ENCODE results near the gene ASB18. TPM values are rescaled to one million over a fixed set of nuclear protein-coding genes. Genes with fewer than 3 reads are reported as not detected.

The ASB18 gene
- total RNA-seq, 1 experiment from 2014 or later = not detected

DNA sequence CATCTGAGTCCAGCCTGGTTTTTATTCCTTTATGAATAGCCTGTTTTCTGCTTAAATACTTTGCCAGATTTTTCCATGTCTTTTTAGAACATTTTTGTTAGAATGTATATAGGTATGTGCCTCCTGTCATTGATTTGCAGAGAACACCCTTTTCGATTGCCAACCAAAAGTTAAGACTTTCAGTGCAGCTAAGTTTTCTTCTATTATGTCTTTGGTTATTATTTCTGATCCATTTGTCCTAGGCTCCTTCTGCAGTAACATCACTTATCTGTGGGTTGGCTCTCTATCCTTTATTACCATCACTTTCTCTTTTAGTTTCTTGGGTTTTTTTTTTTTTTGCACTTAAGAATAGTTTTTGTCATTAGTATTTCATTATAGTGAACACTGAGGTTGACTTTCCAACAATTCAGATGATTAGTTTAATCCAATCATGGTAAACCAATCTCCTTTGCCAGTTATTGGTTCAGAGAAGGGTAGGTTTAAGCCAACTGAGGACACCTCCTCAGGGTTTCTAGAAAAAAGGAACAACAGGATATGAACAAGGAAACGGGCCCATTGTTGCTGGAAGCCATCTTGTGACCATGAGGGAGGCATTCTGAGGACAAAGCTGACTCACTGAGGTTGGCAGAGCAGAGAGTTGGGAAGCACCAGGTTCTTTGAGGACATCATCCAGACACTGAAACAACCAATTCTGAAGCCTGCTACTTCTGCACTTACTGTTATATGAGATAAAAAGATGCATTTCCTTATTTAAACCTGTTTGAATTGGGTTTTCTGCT lies 58.1 kb downstream of the ASB18 start:
- POLR2A ChIA-PET = no interaction called here
- CTCF ChIA-PET = no interaction called here

More for the DNA sequence above, 58.1 kb downstream of the ASB18 start:
- DNase-seq (ENCODE audit: low spot score) = no peak
- H3K27me3 Mint-ChIP-seq (ENCODE audit: low read depth) = no peaks in the 10 kb centered on the region
- no peaks in the 10 kb centered on the region for H3K36me3 Mint-ChIP-seq
- no peak overlapping the region for H3K4me3 Mint-ChIP-seq
- H3K27ac Mint-ChIP-seq = no peak overlapping the region
- peaks cover 8% of the 10 kb centered on the region for H3K9me3 Mint-ChIP-seq
- ATAC-seq = no peak
- H3K4me1 Mint-ChIP-seq = peaks cover 18% of the 10 kb centered on the region
- no peak for TF ChIP-seq ZNF532 (CRISPR knock-in tag; IDR thresholded peaks at IDR 0.05; ENCODE audit: borderline replicate concordance)
- TF ChIP-seq ZNF425 (CRISPR knock-in tag; conservative IDR thresholded peaks at IDR 0.05) = no peak
- no peak for TF ChIP-seq NR1H2 (CRISPR knock-in tag; IDR thresholded peaks at IDR 0.05)
- TF ChIP-seq ZNF512 (CRISPR knock-in tag; IDR thresholded peaks at IDR 0.05; ENCODE audit: borderline replicate concordance) = no peak
- TF ChIP-seq ARID4B (CRISPR knock-in tag; IDR thresholded peaks at IDR 0.05; ENCODE audit: borderline replicate concordance) = no peak
- TF ChIP-seq NFE2L1 (CRISPR knock-in tag; IDR thresholded peaks at IDR 0.05) = no peak
- no peak for TF ChIP-seq NR2C2 (CRISPR knock-in tag; IDR thresholded peaks at IDR 0.05)
- TF ChIP-seq, protein P1, sequence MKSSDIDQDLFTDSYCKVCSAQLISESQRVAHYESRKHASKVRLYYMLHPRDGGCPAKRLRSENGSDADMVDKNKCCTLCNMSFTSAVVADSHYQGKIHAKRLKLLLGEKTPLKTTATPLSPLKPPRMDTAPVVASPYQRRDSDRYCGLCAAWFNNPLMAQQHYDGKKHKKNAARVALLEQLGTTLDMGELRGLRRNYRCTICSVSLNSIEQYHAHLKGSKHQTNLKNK (CRISPR knock-in tag; IDR thresholded peaks at IDR 0.05) = no peak
- no peak for TF ChIP-seq NR3C1 (CRISPR knock-in tag; conservative IDR thresholded peaks at IDR 0.05; ENCODE audit: low read depth)
- TF ChIP-seq ZNF416 (CRISPR knock-in tag; IDR thresholded peaks at IDR 0.05) = no peak
- no peak for TF ChIP-seq CTCF (IDR thresholded peaks at IDR 0.05)
- TF ChIP-seq, protein P2, sequence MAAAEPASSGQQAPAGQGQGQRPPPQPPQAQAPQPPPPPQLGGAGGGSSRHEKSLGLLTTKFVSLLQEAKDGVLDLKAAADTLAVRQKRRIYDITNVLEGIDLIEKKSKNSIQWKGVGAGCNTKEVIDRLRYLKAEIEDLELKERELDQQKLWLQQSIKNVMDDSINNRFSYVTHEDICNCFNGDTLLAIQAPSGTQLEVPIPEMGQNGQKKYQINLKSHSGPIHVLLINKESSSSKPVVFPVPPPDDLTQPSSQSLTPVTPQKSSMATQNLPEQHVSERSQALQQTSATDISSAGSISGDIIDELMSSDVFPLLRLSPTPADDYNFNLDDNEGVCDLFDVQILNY (CRISPR knock-in tag; IDR thresholded peaks at IDR 0.05) = no peak
- no peak for TF ChIP-seq EMX1 (CRISPR knock-in tag; IDR thresholded peaks at IDR 0.05)
- TF ChIP-seq, protein P3, sequence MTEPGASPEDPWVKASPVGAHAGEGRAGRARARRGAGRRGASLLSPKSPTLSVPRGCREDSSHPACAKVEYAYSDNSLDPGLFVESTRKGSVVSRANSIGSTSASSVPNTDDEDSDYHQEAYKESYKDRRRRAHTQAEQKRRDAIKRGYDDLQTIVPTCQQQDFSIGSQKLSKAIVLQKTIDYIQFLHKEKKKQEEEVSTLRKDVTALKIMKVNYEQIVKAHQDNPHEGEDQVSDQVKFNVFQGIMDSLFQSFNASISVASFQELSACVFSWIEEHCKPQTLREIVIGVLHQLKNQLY (CRISPR knock-in tag; IDR thresholded peaks at IDR 0.05) = no peak
- TF ChIP-seq ZNF138 (CRISPR knock-in tag; conservative IDR thresholded peaks at IDR 0.05) = no peak

Data from WTC11 (cell line).